Activated CD4-positive, alpha-beta T cell treated with anti-CD3 and anti-CD28 coated beads for 36 hours (primary cell): ENCODE measurements around the gene BUB3. TPM values are rescaled to one million over a fixed set of nuclear protein-coding genes. Genes with fewer than 3 reads are reported as not detected.

Source experiments
- ATAC-seq: fragments of 200-7000 bp; cut with Tn5 transposase; one replicate; pipeline ENCODE4 v1.10.0; 2021; ENCODE audit warnings: mild to moderate bottlenecking, moderate library complexity
- CTCF ChIA-PET: fragments of 350-600 bp; sonication (Branson Sonifier 250); formaldehyde crosslinking; loops from one replicate; lab custom pipeline; 2021; ENCODE audit warnings: antibody characterized with exemption; lab: Charles Lee
- POLR2A ChIA-PET: fragments of 350-600 bp; sonication (Branson Sonifier 250); formaldehyde crosslinking; loops from one replicate; lab custom pipeline; 2021; ENCODE audit warnings: antibody characterized with exemption, inconsistent platforms; lab: Charles Lee
- DNase-seq: peaks from one replicate; pipeline ENCODE4 v3.0.0-alpha.2; 2020
- H3K27ac Mint-ChIP-seq: one replicate; pipeline ENCODE4 v1.8.0; 2021; ENCODE audit warnings: mixed read lengths
- H3K27me3 Mint-ChIP-seq: one replicate; pipeline ENCODE4 v1.8.0; 2021; ENCODE audit warnings: mixed read lengths
- H3K36me3 Mint-ChIP-seq: one replicate; pipeline ENCODE4 v1.8.0; 2021; ENCODE audit warnings: low read depth, mixed read lengths
- H3K4me1 Mint-ChIP-seq: one replicate; pipeline ENCODE4 v1.8.0; 2021; ENCODE audit warnings: mixed read lengths
- H3K4me3 Mint-ChIP-seq: one replicate; pipeline ENCODE4 v1.8.0; 2021; ENCODE audit warnings: mild to moderate bottlenecking, moderate library complexity, mixed read lengths
- H3K9me3 Mint-ChIP-seq: one replicate; pipeline ENCODE4 v1.8.0; 2021; ENCODE audit warnings: low read depth, mixed read lengths
- intact Hi-C, 2 experiments: fragments of 100-400 bp; cut with DNase I in 1 of 2; cut with micrococcal nuclease in 1 of 2; formaldehyde crosslinking; loops; one replicate each; pipeline versions ENCODE4 v1.14.2 to v1.15.1; 2022 to 2024; cut with DNase I, micrococcal nuclease
- total RNA-seq, 2 experiments: library from RNA; stranded (reverse); gene quantifications; one replicate each; pipeline ENCODE4 v1.2.3, GENCODE V29; 2021

BUB3 gene
- total RNA-seq, 2 experiments from 2014 or later: 230 to 242 TPM

DNA sequence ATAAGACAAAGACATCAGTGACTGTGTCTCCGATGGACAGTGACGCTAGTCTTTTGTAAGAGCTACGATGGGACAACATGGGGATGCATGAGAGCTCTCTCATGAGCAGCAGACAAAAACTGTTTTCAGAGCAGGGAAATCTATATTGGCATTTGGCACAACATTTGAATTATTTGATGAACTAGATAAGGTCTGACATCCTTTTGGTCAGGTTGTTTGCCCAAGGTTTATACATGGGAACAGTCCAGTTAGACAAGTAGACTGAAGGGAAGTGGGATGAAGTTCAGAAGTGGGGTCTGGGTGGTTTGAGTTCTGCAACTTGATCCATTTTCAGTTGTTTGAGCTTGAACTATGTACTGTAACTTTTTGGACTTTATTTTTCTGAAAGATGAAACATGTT, 50.8 kb downstream of the BUB3 start:
- no peak overlapping the region for H3K27ac Mint-ChIP-seq
- peaks cover 17% of the 10 kb centered on the region for H3K36me3 Mint-ChIP-seq
- no peaks in the 10 kb centered on the region for H3K27me3 Mint-ChIP-seq
- H3K4me1 Mint-ChIP-seq: peaks cover 17% of the 10 kb centered on the region
- no peak overlapping the region for H3K4me3 Mint-ChIP-seq
- ChIA-PET POLR2A (no interaction called here), CTCF (no interaction called here)
- peaks cover 11% of the 10 kb centered on the region for H3K9me3 Mint-ChIP-seq
- ATAC-seq: no peak
- no peak for DNase-seq
- intact Hi-C loops: no loop called here

DNA sequence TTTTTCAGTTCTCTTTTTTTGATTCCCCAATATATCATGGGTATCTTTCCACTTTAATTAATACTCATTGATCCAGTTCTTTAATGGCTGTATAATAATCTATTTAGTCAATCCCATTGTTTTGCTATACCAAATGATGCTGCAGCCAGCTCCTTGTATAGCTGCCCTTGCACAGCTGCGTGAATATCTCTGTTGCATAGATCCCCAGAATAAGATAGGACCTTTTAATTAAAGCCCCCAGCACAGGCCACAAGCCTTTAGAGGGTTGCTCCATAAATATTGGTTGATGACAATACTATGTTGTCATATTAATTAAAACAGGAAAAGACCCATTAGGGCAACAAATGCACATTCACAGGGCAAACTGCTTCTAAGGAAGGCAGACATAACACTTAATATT, 57.9 kb downstream of the BUB3 start:
- intact Hi-C loops: no loop called here
- Mint-ChIP-seq H3K9me3 (peaks cover 17% of the 10 kb centered on the region), H3K27me3 (no peaks in the 10 kb centered on the region), H3K4me1 (no peaks in the 10 kb centered on the region), H3K27ac (no peak overlapping the region), H3K4me3 (no peak overlapping the region), H3K36me3 (peaks cover 23% of the 10 kb centered on the region)
- no peak for ATAC-seq
- ChIA-PET CTCF (no interaction called here), POLR2A (no interaction called here)
- DNase-seq: no peak

DNA sequence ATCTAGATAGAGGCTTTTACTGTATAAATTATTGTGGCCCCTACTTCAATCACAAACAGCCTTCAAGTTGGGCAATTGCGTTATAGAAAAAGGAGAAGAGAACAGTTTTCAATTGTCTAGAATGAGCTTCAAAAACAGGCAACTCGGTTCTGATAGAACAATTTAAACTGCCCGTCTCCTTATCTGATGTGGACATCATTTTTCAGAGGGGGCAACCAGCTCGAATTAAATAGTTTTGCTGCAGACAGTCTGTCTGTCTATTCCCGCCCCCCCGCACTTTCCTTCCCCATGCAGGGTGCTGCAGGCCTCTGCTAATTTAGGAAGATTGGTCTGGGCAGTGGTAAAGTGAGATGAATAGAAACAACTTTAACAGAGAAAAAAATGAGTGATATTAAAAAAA, 58.4 kb downstream of the BUB3 start:
- Mint-ChIP-seq H3K36me3 (peaks cover 21% of the 10 kb centered on the region), H3K4me3 (no peak overlapping the region), H3K27ac (no peak overlapping the region), H3K9me3 (peaks cover 16% of the 10 kb centered on the region), H3K27me3 (no peaks in the 10 kb centered on the region), H3K4me1 (no peaks in the 10 kb centered on the region)
- DNase-seq: no peak
- ChIA-PET CTCF (interaction anchor here (0.9 kb wide), 1 partner anchor 28 kb away, joined by 3 read pairs; no protein-coding TSS in a partner anchor), POLR2A (no interaction called here)
- intact Hi-C loops: no loop called here
- ATAC-seq: no peak

DNA sequence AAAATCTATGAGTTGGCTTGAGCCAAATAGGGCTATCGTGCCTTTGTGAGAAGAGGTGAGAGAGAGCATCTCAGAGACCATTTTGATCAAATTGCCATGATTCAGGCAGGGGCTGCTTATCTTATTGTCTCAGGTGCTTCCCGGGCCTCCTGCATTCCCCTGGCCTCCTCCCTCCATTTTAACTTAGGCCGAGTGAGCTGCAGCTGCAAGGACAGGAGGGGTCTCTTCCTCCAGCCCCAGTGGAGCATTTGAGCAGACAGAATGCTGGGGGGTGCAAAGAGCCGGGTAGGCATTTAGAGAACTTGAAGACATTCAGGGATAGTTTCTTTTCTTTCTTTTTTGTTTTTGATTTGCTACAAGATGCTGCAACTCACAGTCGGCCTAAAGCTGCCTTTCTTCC, 59.0 kb downstream of the BUB3 start:
- DNase-seq: no peak
- H3K4me3 Mint-ChIP-seq: no peak overlapping the region
- intact Hi-C loops: no loop called here
- H3K4me1 Mint-ChIP-seq: no peaks in the 10 kb centered on the region
- H3K27ac Mint-ChIP-seq: no peak overlapping the region
- POLR2A ChIA-PET: no interaction called here
- ATAC-seq: no peak
- H3K36me3 Mint-ChIP-seq: peaks cover 16% of the 10 kb centered on the region
- CTCF ChIA-PET: interaction anchor here (0.9 kb wide), 1 partner anchor 28 kb away, joined by 3 read pairs; no protein-coding TSS in a partner anchor
- peaks cover 11% of the 10 kb centered on the region for H3K9me3 Mint-ChIP-seq
- H3K27me3 Mint-ChIP-seq: no peaks in the 10 kb centered on the region

Other genes starting within 250 kb of the BUB3 start
- not detected for gene FAM24A, start 243.8 kb upstream of the BUB3 start, total RNA-seq
- gene C10orf88, start 200.2 kb upstream of the BUB3 start, total RNA-seq: 1 to 10 TPM; 8.6 to 9.0 TPM
- gene PSTK, start 174.0 kb upstream of the BUB3 start, total RNA-seq: 1 to 10 TPM; 2.8 to 2.9 TPM
- 10 to 100 TPM in 1 of 2 experiments, 1 to 10 TPM in 1; 9.4 to 14.1 TPM for gene IKZF5, start 145.6 kb upstream of the BUB3 start, total RNA-seq
- gene ACADSB, start 145.4 kb upstream of the BUB3 start, total RNA-seq: 10 to 100 TPM; 24.0 to 25.5 TPM
- not detected for gene HMX3, start 18.4 kb upstream of the BUB3 start, total RNA-seq
- gene HMX2, start 6.3 kb upstream of the BUB3 start, total RNA-seq: under 1 TPM; 0.18 to 0.28 TPM